Stimulated activated CD8-positive, alpha-beta memory T cell treated with anti-CD3 and anti-CD28 coated beads, Interleukin-12 subunit alpha, Interleukin-12 subunit beta, amount 100 ng/mL, for 1 hour (primary cell): ENCODE results near the gene KLHL29.

Experiments
- DNase-seq: peaks from one replicate; pipeline ENCODE4 v3.0.0-alpha.2; 2020; ENCODE audit warnings: low read depth

Gene KLHL29

GRCh38 chr2:23449413-23449812 lies 64.4 kb downstream of the KLHL29 start:
- no peak for DNase-seq

GRCh38 chr2:23449831-23450331 lies 64.9 kb downstream of the KLHL29 start:
- no peak for DNase-seq

GRCh38 chr2:23452372-23452771 lies 67.4 kb downstream of the KLHL29 start:
- no peak for DNase-seq

- no peak for DNase-seq
Measured at GRCh38 chr2:23452853-23453420, 68.0 kb downstream of the KLHL29 start.

DNA sequence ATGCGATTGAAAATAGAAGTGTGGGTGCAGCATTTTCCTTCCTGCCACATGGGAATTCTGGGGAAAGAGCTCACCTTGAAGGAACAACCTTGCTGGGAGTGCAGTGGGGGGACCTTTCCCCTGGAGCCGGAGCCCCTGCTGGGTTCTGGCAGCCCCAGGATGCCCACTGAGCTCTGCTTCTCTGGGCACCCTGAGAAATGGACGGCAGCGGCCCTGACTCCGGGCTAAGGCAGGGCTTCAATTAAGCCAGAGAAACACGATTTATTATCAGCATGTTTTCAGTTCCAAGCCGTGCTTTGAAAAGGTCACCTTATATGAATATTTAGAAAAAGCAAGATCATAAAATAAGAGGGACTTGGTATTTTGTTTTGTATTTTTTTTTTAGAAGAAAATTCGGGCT lies 68.5 kb downstream of the KLHL29 start:
- DNase-seq, result no peak

DNA sequence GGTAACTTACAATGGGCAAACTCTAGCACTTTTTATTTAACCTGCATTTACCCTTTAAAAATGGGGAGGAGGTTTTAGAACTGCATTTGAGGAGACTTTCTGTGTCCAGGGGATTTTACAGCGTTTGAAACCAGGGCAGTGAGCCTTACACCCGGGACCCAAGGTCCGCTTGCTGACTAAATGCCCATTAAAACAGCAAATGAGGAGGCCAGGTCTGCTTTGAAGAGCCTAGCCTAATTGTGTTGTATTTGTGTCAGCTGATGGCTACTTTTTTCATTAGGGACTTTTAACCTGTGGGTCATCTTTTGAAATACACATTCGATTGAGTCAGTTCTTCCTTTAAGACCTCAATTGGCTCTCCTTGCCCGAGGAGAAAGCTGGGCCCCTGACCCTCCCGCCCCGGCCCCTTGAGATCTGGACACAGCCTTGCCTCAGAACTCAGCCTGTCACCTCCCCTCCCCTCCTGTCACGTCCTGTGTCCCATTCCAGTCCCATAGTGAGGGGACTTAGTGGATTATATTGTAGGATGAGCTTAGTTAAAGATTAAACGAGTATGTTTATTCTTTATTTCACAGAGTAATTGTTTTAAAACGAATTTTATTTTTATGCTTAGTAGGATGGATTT lies 69.0 kb downstream of the KLHL29 start:
- DNase-seq, result no peak

- DNase-seq, result no peak
Measured at GRCh38 chr2:23454501-23455120, 69.6 kb downstream of the KLHL29 start.

DNA sequence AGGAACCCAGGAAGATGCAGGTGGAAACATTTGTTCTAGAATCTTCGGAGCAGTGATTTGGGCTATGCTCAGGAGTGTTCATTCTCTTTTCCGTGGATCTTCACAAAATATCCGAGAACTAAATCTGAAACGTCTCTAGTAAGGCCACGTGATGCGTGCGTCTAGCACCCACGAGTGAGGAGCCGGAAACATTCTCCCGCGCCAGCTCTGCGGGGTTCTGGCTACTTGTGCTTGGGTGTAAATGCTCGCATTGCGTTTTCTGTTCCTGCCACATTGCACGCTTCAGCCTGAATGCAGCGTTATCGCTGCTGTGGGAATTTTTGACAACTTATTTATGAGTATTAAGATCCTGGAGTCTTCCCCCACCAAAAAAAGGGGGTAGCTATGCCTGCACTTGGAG lies 71.4 kb downstream of the KLHL29 start:
- DNase-seq, result no peak

- no peak for DNase-seq
Measured at GRCh38 chr2:23456881-23457760, 72.1 kb downstream of the KLHL29 start.

DNA sequence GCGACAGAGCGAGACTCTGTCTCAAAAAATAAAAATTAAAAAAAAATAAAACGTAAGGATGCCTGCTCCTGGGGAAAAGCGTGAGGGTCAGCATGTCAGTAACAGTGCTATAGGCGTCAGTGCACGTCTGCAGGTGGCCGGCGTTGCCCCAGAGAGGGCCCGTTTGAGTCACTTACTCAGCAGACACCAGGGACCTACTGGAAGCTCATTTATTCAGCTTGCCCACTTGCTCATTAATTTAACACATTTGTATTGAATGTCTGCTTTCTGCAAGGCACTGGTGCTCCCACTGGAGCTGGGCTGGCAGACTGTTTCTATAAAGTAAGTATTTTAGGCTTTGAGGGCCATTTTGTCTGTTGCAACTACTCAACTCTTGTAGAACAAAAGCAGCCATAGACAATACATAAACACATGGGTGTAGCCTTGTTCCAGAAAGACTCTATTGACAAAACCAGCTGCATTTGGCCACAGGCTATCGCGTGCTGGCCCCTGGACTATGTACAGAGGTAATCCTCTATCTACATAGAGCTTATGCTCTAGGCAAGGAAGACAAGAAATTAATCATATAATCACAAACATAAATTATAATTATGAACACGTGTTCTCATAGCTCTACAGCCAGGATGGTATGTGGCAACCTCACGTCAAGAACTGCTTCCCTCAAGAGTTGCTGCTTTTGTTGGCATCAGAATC lies 73.2 kb downstream of the KLHL29 start:
- no peak for DNase-seq

DNA sequence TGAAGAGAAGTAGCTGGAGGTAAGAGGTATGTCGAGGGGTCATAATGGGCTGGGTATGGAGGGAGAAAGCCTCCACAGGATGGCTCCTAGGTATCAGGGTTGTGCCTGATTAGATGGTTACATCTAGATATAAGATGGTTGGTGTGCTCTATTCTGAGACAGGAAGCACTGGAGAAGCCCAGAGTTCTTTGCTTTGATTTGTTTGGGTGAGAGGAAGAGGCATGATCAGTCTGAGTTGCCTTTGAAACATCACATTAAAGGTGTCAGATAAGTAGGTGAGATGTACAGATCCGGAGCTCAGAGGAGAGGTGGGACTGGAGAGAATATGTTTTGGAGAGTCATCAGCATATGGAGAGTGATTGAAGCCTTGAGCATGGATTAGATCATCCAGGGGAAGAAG lies 74.1 kb downstream of the KLHL29 start:
- DNase-seq, result no peak

GRCh38 chr2:23460228-23460627 lies 75.2 kb downstream of the KLHL29 start:
- no peak for DNase-seq

GRCh38 chr2:23460993-23461392 lies 76.0 kb downstream of the KLHL29 start:
- no peak for DNase-seq

GRCh38 chr2:23464156-23464555 lies 79.2 kb downstream of the KLHL29 start:
- no peak for DNase-seq

DNA sequence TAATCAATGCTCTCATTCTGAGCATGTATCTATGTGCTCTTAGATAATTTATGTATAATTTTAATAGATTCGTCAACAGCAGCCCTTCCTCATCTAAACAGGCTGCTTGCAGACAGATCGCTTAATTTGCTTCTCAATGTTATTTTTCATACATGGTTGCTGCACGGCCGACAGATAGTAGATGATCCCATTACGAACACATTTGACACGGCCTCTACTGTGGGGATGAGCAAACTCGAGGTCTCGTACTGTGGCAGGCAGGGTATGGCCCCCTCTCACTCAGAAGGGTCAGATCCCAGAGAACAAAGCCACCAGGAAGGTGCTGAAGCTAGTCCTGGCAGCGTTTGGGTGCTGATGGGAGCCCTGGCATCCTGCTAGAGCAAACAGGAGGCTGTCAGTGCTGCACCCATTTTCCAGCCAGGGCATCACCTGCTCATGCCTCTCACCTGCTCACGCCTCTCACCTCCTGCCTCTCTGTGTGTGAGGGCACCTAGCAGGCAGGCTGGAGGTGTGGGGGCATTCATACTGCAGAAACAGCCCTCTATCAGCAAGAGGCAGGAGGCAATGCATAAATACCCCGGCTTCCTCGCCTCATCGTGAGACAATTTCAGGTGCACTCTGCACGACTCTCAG lies 80.0 kb downstream of the KLHL29 start:
- DNase-seq, result no peak

DNA sequence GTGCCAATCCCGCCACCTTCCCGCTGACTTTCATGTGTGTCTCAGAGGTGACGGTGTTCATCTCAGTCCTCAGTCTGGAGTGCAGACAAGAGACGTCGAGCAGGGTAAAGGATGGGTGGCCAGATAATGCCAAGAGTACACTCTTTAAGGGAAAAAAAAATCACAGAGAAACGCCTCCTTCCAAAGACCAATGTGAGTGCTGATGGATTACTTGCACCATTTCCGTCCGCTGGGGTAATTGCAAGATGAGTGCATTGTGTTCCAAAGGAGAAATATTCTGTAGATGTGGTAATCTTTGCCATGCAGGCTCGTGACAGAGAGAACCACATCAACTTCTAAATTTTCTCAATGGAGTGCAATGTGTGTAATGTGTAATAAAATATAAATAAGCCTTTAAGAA lies 81.0 kb downstream of the KLHL29 start:
- DNase-seq, result no peak

GRCh38 chr2:23467618-23468017 lies 82.6 kb downstream of the KLHL29 start:
- no peak for DNase-seq

DNA sequence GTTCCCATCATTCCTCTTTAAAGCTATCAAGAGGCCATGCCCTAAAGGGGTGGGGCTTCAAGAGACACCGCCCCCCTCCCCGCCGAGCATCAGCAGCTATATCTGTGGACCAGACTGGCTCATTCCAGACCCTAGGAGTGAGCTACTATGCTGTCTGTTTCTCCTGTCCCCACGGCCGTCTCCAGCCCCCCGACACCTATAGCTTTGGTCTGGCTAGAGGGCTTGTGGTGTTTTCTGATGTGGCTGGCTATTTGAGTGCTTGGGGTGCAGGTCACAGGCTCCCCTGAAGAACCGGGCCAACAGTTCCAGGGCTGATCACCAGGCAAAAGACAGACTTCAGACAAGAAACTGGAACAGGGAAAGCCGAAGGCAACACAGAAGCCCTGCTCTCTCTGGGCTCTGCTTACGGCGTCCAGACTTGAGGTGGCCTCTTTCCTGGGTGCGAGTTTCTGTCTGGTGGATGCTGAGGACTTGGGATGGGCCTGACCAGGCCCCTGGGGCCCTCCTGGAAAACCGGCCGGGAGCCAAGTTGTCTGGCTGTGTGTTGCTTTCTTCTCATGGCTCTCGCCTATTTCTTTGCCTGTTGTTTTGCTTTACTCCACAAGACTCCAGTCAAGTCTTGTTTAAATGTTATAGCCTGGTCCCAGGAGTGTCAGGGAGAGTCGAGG lies 83.6 kb downstream of the KLHL29 start:
- no peak for DNase-seq

- DNase-seq, result no peak
Measured at GRCh38 chr2:23469142-23469540, 84.2 kb downstream of the KLHL29 start.

DNA sequence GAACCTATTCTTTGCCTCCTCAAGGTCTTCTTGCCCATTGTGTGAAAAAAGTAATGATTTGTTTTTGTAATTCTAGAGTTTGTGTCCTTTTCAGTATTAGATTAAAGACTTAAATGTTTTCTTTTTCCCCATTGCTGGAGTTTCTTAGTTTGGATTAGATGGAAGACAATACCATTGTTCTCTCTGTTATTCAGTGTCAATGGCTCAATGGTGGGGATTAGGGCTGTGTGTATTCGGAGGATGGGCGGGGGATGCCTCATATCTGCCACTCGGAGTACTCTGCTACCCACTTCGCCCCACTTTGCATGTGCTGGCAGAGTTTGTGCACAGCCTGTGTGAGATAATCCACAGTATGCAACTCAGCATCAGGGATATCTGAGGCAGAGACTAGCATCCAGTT lies 90.1 kb downstream of the KLHL29 start:
- DNase-seq, result no peak

- no peak for DNase-seq
Measured at GRCh38 chr2:23475473-23475872, 90.5 kb downstream of the KLHL29 start.
